ENCODE results near the gene POLG. TPM values are rescaled to one million over a fixed set of nuclear protein-coding genes. Genes with fewer than 3 reads are reported as not detected.

Gene POLG
- total and polyA plus RNA-seq, 2 of the 4 experiments (the other 2 are of a cell fraction) = 19.9 to 30.6 TPM

- dilution Hi-C loops (cut with HindIII; ENCODE audit: low sequenced_read_pairs, unreplicated experiment) = no loop called here
- Histone ChIP-seq H2BK15ac (ENCODE audit: low read depth, low read length) (no peak overlapping the region), H3K4me1 (ENCODE audit: control insufficient read depth, insufficient read depth, low read length) (no peaks in the 10 kb centered on the region), H2AFZ (replicated peaks; ENCODE audit: low read length, poor library complexity) (no peak overlapping the region), H4K91ac (ENCODE audit: insufficient read depth, low read depth, low read length) (no peak overlapping the region), H3K23ac (ENCODE audit: low read depth, low read length) (no peak overlapping the region), H3K4me2 (ENCODE audit: low read depth, low read length) (no peak overlapping the region), H3K4ac (ENCODE audit: low read depth, low read length) (no peak overlapping the region), H3K9ac (ENCODE audit: low read depth, low read length) (no peak overlapping the region), H3K79me1 (ENCODE audit: low read depth in 1 of 2, low read length in 2 of 2) (no peaks in the 10 kb centered on the region), H3K56ac (ENCODE audit: extremely low read depth, insufficient read depth, low read length) (no peak overlapping the region), H3K4me3 (ENCODE audit: insufficient read depth, low read depth, low read length) (no peak overlapping the region), H3K27ac (ENCODE audit: insufficient read depth, low read length) (no peak overlapping the region), H3K14ac (replicated peaks; ENCODE audit: low read depth, low read length) (no peak overlapping the region), H2BK120ac (ENCODE audit: low read depth, low read length) (no peak overlapping the region), H2AK9ac (replicated peaks; ENCODE audit: low read depth, low read length, poor library complexity) (no peak overlapping the region), H2AK5ac (ENCODE audit: low read depth, low read length) (no peak overlapping the region), H3K36me3 (ENCODE audit: control insufficient read depth, insufficient read depth, low read length) (no peaks in the 10 kb centered on the region), H2BK5ac (ENCODE audit: low read depth, low read length, poor library complexity, severe bottlenecking) (no peak overlapping the region), H4K20me1 (ENCODE audit: insufficient read depth, low read length) (peaks cover 6% of the 10 kb centered on the region; the same call in 1 of the 2 replicates), H3K9me3 (ENCODE audit: control insufficient read depth, insufficient read depth, low read length) (no peaks in the 10 kb centered on the region; the same call in none of the 2 replicates), H2BK20ac (ENCODE audit: low read depth, low read length) (no peak overlapping the region), H3K27me3 (ENCODE audit: control insufficient read depth, insufficient read depth, low read length) (peaks cover 92% of the 10 kb centered on the region), H4K8ac (ENCODE audit: low read depth in 2 of 2, low read length in 2 of 2) (no peak overlapping the region), H3K9me1 (ENCODE audit: insufficient read depth, low read length) (no peaks in the 10 kb centered on the region), H4K5ac (ENCODE audit: low read depth, low read length) (no peak overlapping the region), H3K18ac (ENCODE audit: low read depth, low read length) (no peak overlapping the region)
- no peak for ATAC-seq (ENCODE audit: low read depth)
- no TSS peak for BruUV-seq (replicated peaks)
- intact Hi-C loops (cut with micrococcal nuclease) = no loop called here
- DNase-seq = no peak
- POLR2A ChIA-PET (ENCODE audit: unreplicated experiment) = no interaction called here
- in situ Hi-C loops (cut with MboI; ENCODE audit: low sequenced_read_pairs) = loop anchor here (5.0 kb wide), 1 partner anchor 69 kb away; no protein-coding TSS in a partner anchor
- no CpG with 5 or more reads among the region's 4 CpGs for WGBS, 2 experiments (ENCODE audit: extremely low coverage in 2 of 2, insufficient read length in 1 of 2)
- CTCF ChIA-PET = no interaction called here
- no peak for TF ChIP-seq MXI1 (IDR thresholded peaks at IDR 0.05; ENCODE audit: borderline replicate concordance, low read depth, low read length)
- no peak for TF ChIP-seq MAZ (IDR thresholded peaks at IDR 0.05; ENCODE audit: borderline replicate concordance, low read depth, low read length)
- TF ChIP-seq FOS (IDR thresholded peaks at IDR 0.05; ENCODE audit: low read depth, low read length) = no peak
- no peak for TF ChIP-seq RCOR1 (IDR thresholded peaks at IDR 0.05; ENCODE audit: insufficient replicate concordance, low read length)
- no peak for TF ChIP-seq USF2 (IDR thresholded peaks at IDR 0.05; ENCODE audit: low read depth, low read length)
- TF ChIP-seq ELK1 (IDR thresholded peaks at IDR 0.05; ENCODE audit: borderline replicate concordance, low read depth, low read length) = no peak
- no peak for TF ChIP-seq MAFK (IDR thresholded peaks at IDR 0.05; ENCODE audit: low read depth, low read length)
- TF ChIP-seq RAD21 (IDR thresholded peaks at IDR 0.05; ENCODE audit: low read length) = no peak
- no peak for TF ChIP-seq CHD1 (IDR thresholded peaks at IDR 0.05; ENCODE audit: low read depth, low read length)
- no peak for TF ChIP-seq NFE2L2 (IDR thresholded peaks at IDR 0.05; ENCODE audit: low read depth, low read length)
- TF ChIP-seq POLR2A (IDR thresholded peaks at IDR 0.05; ENCODE audit: low read depth, low read length) = no peak
- TF ChIP-seq SMC3 (IDR thresholded peaks at IDR 0.05; ENCODE audit: low read depth, low read length) = no peak
- no peak for TF ChIP-seq BHLHE40 (IDR thresholded peaks at IDR 0.05; ENCODE audit: low read depth, low read length)
- no peak for TF ChIP-seq CEBPB (IDR thresholded peaks at IDR 0.05; ENCODE audit: low read depth, low read length)
- no peak for TF ChIP-seq RFX5 (IDR thresholded peaks at IDR 0.05; ENCODE audit: low read depth, low read length)
- no peak for TF ChIP-seq CTCF (conservative IDR thresholded peaks at IDR 0.05; ENCODE audit: low read depth, low read length)
These were observed 29.1 kb upstream of the POLG start for GRCh38 chr15:89363770-89364169.

Data from IMR-90 (cell line).